Left lung (tissue), 10 donors: ENCODE results near the gene ZCRB1. TPM values are rescaled to one million over a fixed set of nuclear protein-coding genes. Genes with fewer than 3 reads are reported as not detected.

Experiments used
- ATAC-seq: fragments of 200-7000 bp; cut with Tn5 transposase; one replicate; pipeline ENCODE4 v1.9.1; 2020; ENCODE audit warnings: moderate library complexity
- DNase-seq, 4 donors: peaks; one replicate each; pipeline ENCODE4 v3.0.0-alpha.2; 2013 to 2020
- H3K27ac ChIP-seq, 2 donors: fragments of 200-600 bp; sonication (generic) in 1 of 2; one replicate each; pipeline versions ENCODE4 v1.5.0 to v1.8.0; 2020 to 2021
- H3K27me3 ChIP-seq, 2 donors: fragments of 200-600 bp; sonication (generic) in 1 of 2; one replicate each; pipeline versions ENCODE4 v1.5.0 to v1.8.0; 2020 to 2021
- H3K36me3 ChIP-seq, 2 donors: fragments of 200-600 bp; sonication (generic) in 1 of 2; one replicate each; pipeline versions ENCODE4 v1.5.0 to v1.8.0; 2020 to 2021
- H3K4me1 ChIP-seq, 2 donors: fragments of 200-600 bp; one replicate each; pipeline ENCODE4 v1.8.0; 2021
- H3K4me3 ChIP-seq, 2 donors: fragments of 200-600 bp; sonication (generic) in 1 of 2; one replicate each; pipeline versions ENCODE4 v1.5.0 to v1.8.0; 2020 to 2021; ENCODE audit warnings: mild to moderate bottlenecking in 1 of 2
- H3K9me3 ChIP-seq, 2 donors: fragments of 200-600 bp; sonication (generic) in 1 of 2; one replicate each; pipeline versions ENCODE4 v1.5.0 to v1.8.0; 2020 to 2021
- intact Hi-C, 2 donors: fragments of 100-400 bp; cut with DNase I; formaldehyde crosslinking; loops; one replicate each; pipeline versions ENCODE4 v1.11.2 to v1.14.2; 2022
- polyA plus RNA-seq, 6 donors: library from polyadenylated mRNA; unstranded; fragments of 120-200 nt; gene quantifications; one replicate each; pipeline ENCODE4 v1.2.1, GENCODE V29; 2013; ENCODE audit not compliant: insufficient read length in 6 of 6
- total RNA-seq, 2 donors: library from RNA; stranded (reverse); fragmentation: NEBNext Ultra II Directional; extraction: Animal tissue kit (Norgen Biotek cat#: 25700); gene quantifications; one replicate each; pipeline ENCODE4 v1.2.1, GENCODE V29; 2021
- TF ChIP-seq, protein P1 (sequence below), 2 donors: fragments of 200-600 bp; sonication (generic) in 1 of 2; IDR thresholded peaks; one replicate each; pipeline versions ENCODE4 v1.5.0 to v1.8.0; 2021; ENCODE audit warnings: antibody characterized with exemption in 2 of 2
- donor health status: DM: no; HTN: yes; CAD: no.
- donor health status: DM: no; HTN: no; CAD: no.

Gene ZCRB1
- total and polyA plus RNA-seq, 8 donors, result 34.8 to 87.6 (median 80.5) TPM

DNA sequence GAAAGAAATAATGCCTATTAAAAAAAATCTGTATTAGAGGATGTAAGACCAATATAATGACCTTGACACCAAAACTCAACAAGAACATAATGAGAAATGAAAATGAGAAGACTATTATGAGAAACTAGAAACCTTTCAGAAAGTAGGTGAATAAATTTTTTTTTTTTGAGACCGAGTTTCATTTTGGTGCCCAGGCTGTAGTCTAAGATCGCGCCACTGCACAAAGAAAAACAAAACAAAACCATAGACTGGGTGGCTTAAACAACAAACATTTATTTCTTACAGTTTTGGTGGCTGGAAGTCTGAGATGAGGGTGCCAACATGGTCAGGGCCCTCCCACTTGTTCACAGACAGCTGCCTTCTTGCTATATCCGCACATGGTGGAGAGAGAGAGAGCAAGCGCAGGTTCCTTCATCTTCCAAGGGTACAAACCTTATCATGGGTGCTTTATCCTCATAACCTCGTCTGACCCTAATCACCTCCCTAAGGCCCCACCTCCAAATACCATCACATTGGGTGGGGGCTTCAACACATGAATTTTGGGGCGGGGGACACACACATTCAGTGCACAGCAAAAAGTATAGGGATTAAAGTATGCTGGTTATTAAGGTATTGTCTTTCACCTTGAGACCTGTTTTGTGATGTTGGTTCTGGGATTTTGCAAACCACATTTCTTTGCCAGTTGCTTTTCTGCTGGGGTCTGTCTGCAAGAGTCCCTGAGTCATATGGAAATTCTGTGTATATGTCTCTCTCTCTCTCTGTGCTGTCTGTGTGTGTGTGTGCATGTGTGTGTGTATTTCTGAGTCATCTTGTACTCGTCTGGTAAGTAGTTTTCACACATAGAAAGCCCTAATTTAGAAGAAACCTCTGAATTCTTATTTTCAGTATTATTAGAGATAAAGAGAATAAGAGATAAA lies 26.2 kb downstream of the ZCRB1 start:
- Histone ChIP-seq H3K36me3 (no peaks in the 10 kb centered on the region), H3K27ac (no peak overlapping the region), H3K4me3 (no peak overlapping the region), H3K9me3 (peaks cover 0 to 5% of the 10 kb centered on the region in 2 donors), H3K4me1 (no peaks in the 10 kb centered on the region), H3K27me3 (no peaks in the 10 kb centered on the region)
- DNase-seq (no peak), ATAC-seq (no peak)
- TF ChIP-seq, protein P1, sequence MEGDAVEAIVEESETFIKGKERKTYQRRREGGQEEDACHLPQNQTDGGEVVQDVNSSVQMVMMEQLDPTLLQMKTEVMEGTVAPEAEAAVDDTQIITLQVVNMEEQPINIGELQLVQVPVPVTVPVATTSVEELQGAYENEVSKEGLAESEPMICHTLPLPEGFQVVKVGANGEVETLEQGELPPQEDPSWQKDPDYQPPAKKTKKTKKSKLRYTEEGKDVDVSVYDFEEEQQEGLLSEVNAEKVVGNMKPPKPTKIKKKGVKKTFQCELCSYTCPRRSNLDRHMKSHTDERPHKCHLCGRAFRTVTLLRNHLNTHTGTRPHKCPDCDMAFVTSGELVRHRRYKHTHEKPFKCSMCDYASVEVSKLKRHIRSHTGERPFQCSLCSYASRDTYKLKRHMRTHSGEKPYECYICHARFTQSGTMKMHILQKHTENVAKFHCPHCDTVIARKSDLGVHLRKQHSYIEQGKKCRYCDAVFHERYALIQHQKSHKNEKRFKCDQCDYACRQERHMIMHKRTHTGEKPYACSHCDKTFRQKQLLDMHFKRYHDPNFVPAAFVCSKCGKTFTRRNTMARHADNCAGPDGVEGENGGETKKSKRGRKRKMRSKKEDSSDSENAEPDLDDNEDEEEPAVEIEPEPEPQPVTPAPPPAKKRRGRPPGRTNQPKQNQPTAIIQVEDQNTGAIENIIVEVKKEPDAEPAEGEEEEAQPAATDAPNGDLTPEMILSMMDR (IDR thresholded peaks at IDR 0.05), result no peak
- intact Hi-C loops, result no loop called here

DNA sequence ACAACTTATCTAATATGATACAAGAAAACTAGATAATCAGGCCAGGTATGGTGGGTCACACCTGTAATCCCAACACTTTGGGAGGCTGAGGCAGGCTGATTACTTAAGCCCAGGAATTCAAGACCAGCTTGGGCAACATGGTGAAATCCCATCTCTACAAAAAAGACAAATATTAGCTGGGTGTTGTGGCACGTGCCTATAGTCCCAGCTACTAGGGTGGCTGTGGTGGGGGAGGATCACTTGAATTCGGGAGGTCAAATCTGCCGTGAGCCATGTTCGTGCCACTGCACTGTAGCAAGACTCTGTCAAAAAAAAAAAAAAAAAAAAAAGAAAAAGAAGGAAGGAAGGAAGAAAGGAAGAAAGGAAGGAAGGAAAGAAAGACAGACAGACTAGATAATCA lies 27.0 kb downstream of the ZCRB1 start:
- H3K9me3 ChIP-seq, result peaks cover 0 to 5% of the 10 kb centered on the region in 2 donors
- DNase-seq (no peak), ATAC-seq (no peak)
- intact Hi-C loops, result no loop called here
- H3K27me3 ChIP-seq, result no peaks in the 10 kb centered on the region
- H3K4me3 ChIP-seq, result no peak overlapping the region
- no peak overlapping the region for H3K27ac ChIP-seq
- TF ChIP-seq, protein P1 (IDR thresholded peaks at IDR 0.05), result no peak
- no peaks in the 10 kb centered on the region for H3K36me3 ChIP-seq
- no peaks in the 10 kb centered on the region for H3K4me1 ChIP-seq

DNA sequence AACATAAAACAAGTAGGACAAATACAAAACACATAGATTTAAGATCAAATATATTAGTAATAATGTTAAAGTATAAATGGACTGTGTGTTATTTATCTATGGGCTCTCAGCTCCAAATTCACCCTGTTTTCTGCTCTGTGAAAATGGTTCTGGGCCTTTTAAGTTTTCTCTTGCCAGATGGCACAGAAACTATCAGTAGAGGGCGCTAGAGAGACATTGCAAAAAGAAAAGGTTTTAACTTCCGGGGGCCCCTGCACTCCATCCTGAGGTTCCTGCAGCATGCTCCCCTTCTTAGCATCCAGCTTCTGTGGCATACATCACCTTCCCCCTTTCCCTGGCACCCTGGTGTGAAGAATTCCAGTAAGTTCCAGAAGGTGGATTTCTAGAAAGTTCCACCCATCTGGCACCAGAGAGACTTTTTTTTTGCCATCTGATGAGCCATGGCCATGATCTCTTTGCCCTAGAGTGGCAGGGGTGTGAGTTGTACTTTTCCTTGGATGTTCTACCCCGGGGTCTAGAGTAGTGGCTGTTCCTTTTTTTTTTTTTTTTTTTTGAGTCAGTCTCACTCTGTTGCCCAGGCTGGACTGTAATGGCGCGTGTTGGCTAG lies 29.3 kb downstream of the ZCRB1 start:
- no peak overlapping the region for H3K4me3 ChIP-seq
- intact Hi-C loops, result no loop called here
- ATAC-seq (no peak), DNase-seq (no peak)
- no peak overlapping the region for H3K27ac ChIP-seq
- no peaks in the 10 kb centered on the region for H3K36me3 ChIP-seq
- H3K4me1 ChIP-seq, result no peaks in the 10 kb centered on the region
- no peaks in the 10 kb centered on the region for H3K27me3 ChIP-seq
- no peaks in the 10 kb centered on the region for H3K9me3 ChIP-seq
- TF ChIP-seq, protein P1 (IDR thresholded peaks at IDR 0.05), result no peak

DNA sequence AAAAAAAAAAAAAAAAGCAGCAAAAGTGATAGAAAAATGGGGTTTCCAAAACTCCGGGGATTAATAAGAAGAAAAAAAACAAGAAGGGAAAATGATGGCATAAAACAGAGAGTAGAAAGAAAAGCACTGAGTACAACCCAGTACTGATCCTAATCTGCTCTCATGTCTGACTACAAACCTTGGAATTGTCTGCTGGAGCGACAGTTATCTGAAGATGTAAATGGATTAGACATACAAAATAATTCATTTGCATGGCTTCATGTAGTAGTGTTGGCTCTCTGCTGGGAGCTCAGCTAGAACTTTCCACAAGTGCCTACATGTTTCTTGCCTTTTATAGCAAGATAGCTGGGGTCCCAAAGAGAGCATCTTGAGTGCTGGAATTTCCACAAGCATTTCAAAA lies 34.2 kb downstream of the ZCRB1 start:
- DNase-seq, result no peak
- Histone ChIP-seq H3K4me3 (no peak overlapping the region), H3K4me1 (no peaks in the 10 kb centered on the region), H3K9me3 (no peaks in the 10 kb centered on the region), H3K36me3 (no peaks in the 10 kb centered on the region), H3K27me3 (no peaks in the 10 kb centered on the region), H3K27ac (no peak overlapping the region)
- TF ChIP-seq, protein P1 (IDR thresholded peaks at IDR 0.05), result no peak
- intact Hi-C loops, result no loop called here
- no peak for ATAC-seq

DNA sequence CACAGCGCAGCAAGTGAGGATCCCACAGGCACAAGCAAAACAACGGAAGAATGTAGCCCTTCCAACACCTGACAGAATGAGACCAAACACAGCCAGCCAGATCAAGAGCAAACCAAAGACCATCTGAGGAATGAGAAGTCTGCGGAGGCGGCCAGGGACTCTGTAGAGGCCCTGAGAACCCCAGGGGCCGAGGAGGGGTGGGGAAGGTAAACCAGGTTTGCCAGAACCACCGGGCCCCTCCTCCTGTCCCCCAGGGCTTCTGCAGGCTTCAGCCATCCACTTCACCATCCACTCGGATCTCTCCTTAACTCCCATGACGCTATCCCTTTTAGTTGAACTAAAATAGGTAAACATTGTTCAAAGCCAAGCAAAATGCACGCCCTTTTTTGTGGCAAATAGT lies 37.4 kb downstream of the ZCRB1 start:
- no peaks in the 10 kb centered on the region for H3K9me3 ChIP-seq
- no peak overlapping the region for H3K27ac ChIP-seq
- H3K4me1 ChIP-seq, result no peaks in the 10 kb centered on the region
- peak in 1 of 4 donors; percentile 29 for DNase-seq
- no peak overlapping the region for H3K4me3 ChIP-seq
- TF ChIP-seq, protein P1 (IDR thresholded peaks at IDR 0.05), result no peak
- no peaks in the 10 kb centered on the region for H3K36me3 ChIP-seq
- H3K27me3 ChIP-seq, result no peaks in the 10 kb centered on the region
- peak; percentile 57 for ATAC-seq
- intact Hi-C loops, result no loop called here
